GM13977 (cell line): ENCODE measurements around the gene KDM7A.

ENCODE experiments used
- DNase-seq: peaks from one replicate; pipeline ENCODE4 v3.0.0; 2012; ENCODE audit warnings: low spot score
- CTCF ChIP-seq: IDR thresholded peaks from 2 replicates; pipeline ENCODE4 v1.5.1; 2012; ENCODE audit warnings: mild to moderate bottlenecking, control low read depth; ENCODE audit not compliant: insufficient read depth; ENCODE audit errors: extremely low read depth, missing control alignments
- in situ Hi-C: fragments of 300-500 bp; cut with MboI; formaldehyde crosslinking; loops from one replicate; pipeline ENCODE4 v1.12.0; 2022; ENCODE audit warnings: low sequenced_read_pairs, low pct_unique_long_range_greater_than_20kb, mixed read lengths, inconsistent platforms; ENCODE audit not compliant: unreplicated experiment

KDM7A gene

DNA sequence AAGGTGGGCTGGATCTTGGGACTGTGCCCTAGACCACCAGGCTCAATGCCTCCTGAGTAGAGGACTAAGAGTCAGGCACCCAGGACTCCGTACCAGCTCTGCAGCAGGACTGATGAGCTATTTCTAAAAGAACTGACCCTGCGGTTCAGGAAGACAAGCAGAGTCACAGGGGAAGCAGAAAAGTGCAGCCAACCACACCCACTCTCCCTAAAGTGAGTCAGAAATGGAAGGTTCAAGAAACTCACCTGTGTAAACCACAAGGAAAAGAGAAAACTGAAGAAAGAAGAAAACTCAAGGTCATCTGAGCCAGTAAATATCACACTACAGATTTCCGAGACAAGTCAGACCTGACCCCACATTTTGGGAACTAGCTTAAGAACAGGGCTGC is 116.5 kb downstream of the KDM7A start:
- DNase-seq = no peak
- TF ChIP-seq CTCF = no peak
- in situ Hi-C loops = no loop called here

DNA sequence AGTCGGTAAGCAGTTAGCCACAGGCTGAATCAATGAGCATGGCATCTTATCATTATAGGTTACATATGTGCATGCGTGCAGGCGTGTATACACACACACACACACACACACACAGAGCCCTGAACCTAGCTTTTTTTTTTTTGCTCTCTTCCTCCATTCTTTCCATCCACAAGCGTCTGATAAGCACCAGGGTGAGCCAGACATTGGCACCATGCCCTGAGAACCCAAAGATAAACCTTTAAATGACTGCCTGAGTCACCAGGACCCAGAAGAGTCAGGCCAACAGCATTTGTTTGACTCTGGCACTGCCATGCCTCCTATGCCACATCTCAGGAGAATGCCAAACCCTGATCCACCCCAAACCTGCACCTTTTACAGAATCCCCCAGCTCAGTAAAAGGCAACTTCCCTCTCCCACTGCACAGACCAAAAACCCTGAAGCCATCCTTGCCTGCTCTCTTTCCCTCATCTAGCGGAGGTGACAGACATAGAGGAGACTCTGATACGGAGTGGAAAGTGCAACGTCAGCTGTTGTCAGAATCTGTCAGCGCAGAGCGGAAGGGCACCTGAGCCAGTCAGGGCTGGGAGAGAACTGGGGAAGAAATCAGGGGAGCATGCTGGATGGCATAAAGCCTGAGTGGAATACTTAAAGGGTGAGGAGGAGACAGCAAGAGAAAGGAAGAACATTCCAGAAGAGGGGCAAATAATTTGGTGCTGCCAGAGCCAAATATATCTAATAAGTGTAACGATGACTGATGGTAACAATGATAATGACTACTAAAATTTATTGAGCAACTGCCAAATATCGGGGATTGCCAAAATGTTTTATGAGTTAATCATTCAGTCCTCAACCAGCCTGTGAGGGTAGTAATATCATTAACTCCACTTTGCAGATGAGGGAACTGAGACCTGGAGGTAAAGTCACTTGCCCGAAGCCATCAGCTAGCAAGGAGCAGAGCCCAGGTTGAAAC is 117.2 kb downstream of the KDM7A start:
- in situ Hi-C loops = no loop called here
- TF ChIP-seq CTCF = no peak
- no peak for DNase-seq

DNA sequence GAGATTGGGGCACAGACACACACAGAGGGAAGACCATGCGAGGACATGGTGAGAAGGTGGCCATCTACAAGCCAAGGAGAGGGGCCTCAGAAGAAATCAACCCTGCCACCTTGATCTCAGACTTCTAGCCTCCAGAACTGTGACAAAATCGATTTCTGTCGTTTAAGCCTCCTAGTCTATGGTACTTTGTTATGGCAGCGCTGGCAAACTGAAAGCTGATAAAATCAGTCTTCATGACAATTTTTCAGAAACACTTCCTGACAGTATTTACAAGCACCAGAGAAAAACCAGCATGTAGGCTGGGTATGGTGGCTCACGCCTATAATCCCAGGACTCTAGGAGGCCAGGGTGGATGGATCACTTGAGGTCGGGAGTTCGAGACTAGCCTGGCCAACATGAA is 118.3 kb downstream of the KDM7A start:
- TF ChIP-seq CTCF = no peak
- DNase-seq = no peak
- in situ Hi-C loops = no loop called here

DNA sequence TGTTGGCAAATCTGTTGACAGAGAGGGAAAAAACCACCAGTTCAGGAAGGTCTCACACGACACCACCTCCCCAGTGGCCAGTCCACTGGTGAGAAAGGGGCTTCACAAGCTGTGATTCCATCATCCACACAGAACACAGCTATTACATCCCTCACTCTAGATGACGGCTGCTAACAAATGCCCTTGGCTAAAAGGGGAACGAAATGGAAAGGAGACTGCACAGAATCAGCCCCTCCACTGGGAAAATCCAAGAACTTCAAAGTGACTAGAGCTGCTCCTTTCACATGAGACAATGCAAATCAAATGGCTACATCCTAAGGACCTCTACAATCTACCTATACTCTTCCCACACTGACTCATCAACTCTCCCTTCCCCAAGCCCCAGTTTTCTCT is 119.6 kb downstream of the KDM7A start:
- DNase-seq = no peak
- in situ Hi-C loops = no loop called here
- TF ChIP-seq CTCF = no peak

DNA sequence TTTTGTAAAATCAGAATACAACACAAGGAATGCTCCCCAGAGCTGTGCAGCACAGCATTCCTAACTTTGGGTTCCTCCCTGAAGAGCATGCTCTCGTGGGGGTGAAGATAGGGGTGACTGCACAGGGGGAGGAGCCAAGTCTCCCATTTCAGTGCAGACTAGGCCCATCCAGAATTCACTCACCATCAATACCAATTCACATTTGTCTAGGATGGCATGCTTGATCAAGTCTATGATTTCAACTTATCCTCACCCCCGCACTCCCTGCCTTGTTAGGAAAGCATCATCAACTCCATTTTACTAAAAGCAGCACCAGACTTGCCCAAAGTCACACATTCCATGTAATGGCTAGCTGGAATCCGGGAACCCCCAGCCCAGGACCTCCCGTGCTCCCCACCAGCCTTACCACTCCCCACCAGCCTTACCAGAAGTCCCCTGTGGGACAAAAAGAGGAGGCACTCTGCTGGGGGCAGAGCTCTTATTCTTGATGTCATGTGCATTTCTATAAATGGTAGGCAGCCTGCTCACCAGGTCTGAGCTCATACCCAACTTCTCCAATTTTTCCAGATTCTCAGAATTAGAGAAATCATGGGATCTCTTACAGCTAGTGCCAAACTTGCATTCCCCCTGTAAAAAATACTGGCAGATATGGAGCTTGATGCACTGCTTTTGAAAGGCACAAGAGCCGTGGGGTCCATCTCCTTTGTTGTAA is 120.2 kb downstream of the KDM7A start:
- TF ChIP-seq CTCF = no peak
- DNase-seq = no peak
- in situ Hi-C loops = no loop called here

DNA sequence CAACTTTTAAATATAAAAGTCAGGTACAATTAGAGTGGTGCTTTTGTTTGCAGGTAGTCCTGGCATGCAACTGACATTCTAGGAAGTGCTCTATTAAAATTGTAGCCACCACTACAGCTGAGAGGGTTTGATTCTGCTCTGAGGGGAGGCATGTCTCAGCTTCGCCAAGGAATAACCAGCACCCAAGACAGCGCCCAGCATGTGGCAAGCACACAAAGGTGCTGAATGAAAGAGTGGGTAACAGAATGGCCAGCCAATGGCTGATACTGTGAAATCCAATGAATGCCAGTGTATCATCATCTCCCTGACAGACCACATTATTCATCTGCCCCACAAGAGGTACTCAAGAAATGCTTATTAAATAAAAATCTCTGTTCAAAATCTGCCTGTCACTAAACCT is 121.0 kb downstream of the KDM7A start:
- no peak for TF ChIP-seq CTCF
- in situ Hi-C loops = no loop called here

More for the DNA sequence above, 121.0 kb downstream of the KDM7A start:
- no peak for DNase-seq
